Measurements from ENCODE around the gene AMOT. TPM values are rescaled to one million over a fixed set of nuclear protein-coding genes. Genes with fewer than 3 reads are reported as not detected.

The AMOT gene
- total RNA-seq = 1 to 10 TPM; 2.5 to 9.3 (median 7.1) TPM

- TF ChIP-seq CTCF (IDR thresholded peaks at IDR 0.05) (no peak), POLR2A (IDR thresholded peaks at IDR 0.05) (peak in 1 of 4 donors; percentile 10)
- Histone ChIP-seq H3K4me3 (peak within 1 kb of the TSS; percentile 55 to 74 (median 66)), H3K27ac (peak within 1 kb of the TSS; percentile 73 to 84 (median 78)), H3K4me1 (peaks cover 0 to 4% (median 0%) of the 10 kb centered on the region in 3 donors), H3K27me3 (peaks cover 0 to 5% (median 0%) of the 10 kb centered on the region in 4 donors), H3K36me3 (no peaks in the 10 kb centered on the region), H3K9me3 (no peaks in the 10 kb centered on the region)
- 0 to 37% methylated on average over 8 to 39 of the region's 49 CpGs for WGBS, 2 donors
- intact Hi-C loops (cut with DNase I) = no loop called here
- no peak for DNase-seq
Observed at GRCh38 chrX:112840382-112841113, at the start of gene AMOT. TSS of gene AMOT (minus strand) at chrX:112840831. CDS start at chrX:112823126, 17,705 bp downstream.

- 44 to 49% methylated on average over 9 of the region's 9 CpGs for WGBS, 2 donors
- intact Hi-C loops (cut with DNase I) = no loop called here
Observed at GRCh38 chrX:112889400-112889799, 48.8 kb upstream of the AMOT start.

GRCh38 chrX:112888916-112889315, 48.3 kb upstream of the AMOT start:
- no peaks in the 10 kb centered on the region for H3K36me3 ChIP-seq
- H3K4me3 ChIP-seq = no peak overlapping the region
- H3K27me3 ChIP-seq = no peaks in the 10 kb centered on the region
- intact Hi-C loops (cut with DNase I) = no loop called here
- TF ChIP-seq POLR2A (IDR thresholded peaks at IDR 0.05) (no peak), CTCF (IDR thresholded peaks at IDR 0.05) (no peak)
- 38 to 50% methylated on average over 2 of the region's 2 CpGs for WGBS, 2 donors
- no peak for DNase-seq
- no peaks in the 10 kb centered on the region for H3K9me3 ChIP-seq
- no peaks in the 10 kb centered on the region for H3K4me1 ChIP-seq
- H3K27ac ChIP-seq = no peak overlapping the region

More at GRCh38 chrX:112889400-112889799, 48.8 kb upstream of the AMOT start:
- TF ChIP-seq CTCF (IDR thresholded peaks at IDR 0.05) (no peak), POLR2A (IDR thresholded peaks at IDR 0.05) (no peak)
- Histone ChIP-seq H3K27ac (no peak overlapping the region), H3K4me1 (no peaks in the 10 kb centered on the region), H3K27me3 (no peaks in the 10 kb centered on the region), H3K36me3 (no peaks in the 10 kb centered on the region), H3K9me3 (no peaks in the 10 kb centered on the region), H3K4me3 (no peak overlapping the region)
- no peak for DNase-seq

- intact Hi-C loops (cut with DNase I) = no loop called here
- 48 to 77% methylated on average over 3 of the region's 3 CpGs for WGBS, 2 donors
- Histone ChIP-seq H3K4me3 (no peak overlapping the region), H3K9me3 (no peaks in the 10 kb centered on the region), H3K36me3 (no peaks in the 10 kb centered on the region), H3K27me3 (no peaks in the 10 kb centered on the region), H3K4me1 (no peaks in the 10 kb centered on the region), H3K27ac (no peak overlapping the region)
- TF ChIP-seq CTCF (IDR thresholded peaks at IDR 0.05) = no peak
- TF ChIP-seq POLR2A (IDR thresholded peaks at IDR 0.05) = no peak
- no peak for DNase-seq
Observed at GRCh38 chrX:112877771-112878173, 37.1 kb upstream of the AMOT start.

DNA sequence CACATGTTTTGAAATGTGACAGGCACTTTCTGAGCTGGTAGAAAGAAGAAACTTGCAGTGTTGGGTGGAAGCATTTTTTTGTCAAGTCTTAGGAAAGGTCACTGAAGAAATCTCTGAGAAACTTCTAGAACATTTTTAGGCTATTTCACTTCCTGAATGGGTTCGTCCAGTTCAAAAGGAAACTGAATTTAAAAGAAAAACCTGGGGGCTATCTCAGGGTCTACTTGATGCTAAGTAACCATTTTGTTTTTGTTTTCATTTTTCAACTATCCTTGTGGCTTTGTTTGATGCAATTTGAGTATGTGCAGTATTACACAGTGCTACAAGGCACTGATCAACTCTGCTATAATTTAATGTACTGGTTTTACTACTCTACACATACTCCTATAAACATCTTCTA, 34.0 kb upstream of the AMOT start:
- H3K4me3 ChIP-seq = no peak overlapping the region
- intact Hi-C loops (cut with DNase I) = no loop called here
- H3K36me3 ChIP-seq = no peaks in the 10 kb centered on the region
- no peaks in the 10 kb centered on the region for H3K9me3 ChIP-seq
- no peak overlapping the region for H3K27ac ChIP-seq
- WGBS, 2 donors = 17 to 30% methylated on average over 1 of the region's 1 CpG
- no peaks in the 10 kb centered on the region for H3K4me1 ChIP-seq
- DNase-seq = no peak
- no peak for TF ChIP-seq CTCF (IDR thresholded peaks at IDR 0.05)
- no peak for TF ChIP-seq POLR2A (IDR thresholded peaks at IDR 0.05)
- H3K27me3 ChIP-seq = no peaks in the 10 kb centered on the region
